ENCODE results near the gene MTR.

Gene MTR

DNA sequence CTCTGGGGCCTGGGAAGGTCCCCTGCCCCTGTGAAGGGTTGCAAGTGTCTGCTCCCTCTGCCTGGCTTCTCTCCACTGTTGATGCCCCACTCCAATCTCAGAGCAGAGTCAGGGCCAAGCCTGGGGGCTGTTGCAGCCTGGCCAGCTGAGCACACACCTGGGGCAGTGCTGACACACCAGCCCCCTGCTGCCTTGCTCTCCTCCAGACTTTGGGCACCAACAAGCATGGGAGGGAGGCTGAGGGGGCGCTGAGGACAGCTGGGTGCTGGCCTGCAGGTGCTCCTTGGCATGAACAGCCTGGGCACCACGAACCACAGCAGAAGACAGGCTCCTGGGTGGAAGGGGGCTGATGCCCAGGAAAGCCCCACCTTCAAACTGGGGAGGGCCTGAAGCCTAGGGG lies 9.6 kb upstream of the MTR start:
- no peak for DNase-seq

GRCh38 chr1:236786453-236786852 lies 8.6 kb upstream of the MTR start:
- no peak for DNase-seq

GRCh38 chr1:236794585-236795034 lies 482 bp upstream of the MTR start:
- DNase-seq: no peak

GRCh38 chr1:236795757-236796667 lies 920 bp downstream of the MTR start:
- peak; percentile 74 for DNase-seq

- no peak for DNase-seq
These were observed 3.9 kb downstream of the MTR start for GRCh38 chr1:236799001-236799400.

DNA sequence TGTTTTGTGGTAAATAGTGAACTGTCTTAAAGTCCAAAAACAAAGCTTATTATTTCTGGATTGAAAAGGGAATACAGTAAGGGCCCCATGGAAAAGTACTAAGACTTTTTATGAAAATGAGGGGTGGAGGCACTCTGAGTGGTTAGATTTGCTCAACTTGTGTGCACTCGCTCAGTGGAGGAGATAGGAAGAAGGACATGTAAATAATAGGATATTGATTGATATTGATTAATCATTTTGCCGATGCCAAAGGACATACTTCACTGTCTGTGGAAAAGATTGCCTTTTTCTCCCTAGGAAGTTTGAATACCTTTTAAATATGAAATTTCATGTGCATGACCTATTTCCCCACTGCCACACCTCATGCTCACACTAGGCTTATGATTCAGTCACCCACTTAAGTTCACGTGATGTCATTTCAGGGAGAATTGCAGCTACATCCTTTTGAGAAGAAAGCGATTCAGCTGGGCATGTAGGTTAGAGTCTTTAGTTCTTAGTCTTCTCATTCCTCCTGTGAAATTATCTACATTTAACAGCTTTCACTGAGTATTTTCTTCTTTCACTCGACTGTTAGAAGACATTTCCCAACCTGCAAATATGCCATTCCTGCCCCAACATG lies 5.0 kb downstream of the MTR start:
- no peak for DNase-seq

DNA sequence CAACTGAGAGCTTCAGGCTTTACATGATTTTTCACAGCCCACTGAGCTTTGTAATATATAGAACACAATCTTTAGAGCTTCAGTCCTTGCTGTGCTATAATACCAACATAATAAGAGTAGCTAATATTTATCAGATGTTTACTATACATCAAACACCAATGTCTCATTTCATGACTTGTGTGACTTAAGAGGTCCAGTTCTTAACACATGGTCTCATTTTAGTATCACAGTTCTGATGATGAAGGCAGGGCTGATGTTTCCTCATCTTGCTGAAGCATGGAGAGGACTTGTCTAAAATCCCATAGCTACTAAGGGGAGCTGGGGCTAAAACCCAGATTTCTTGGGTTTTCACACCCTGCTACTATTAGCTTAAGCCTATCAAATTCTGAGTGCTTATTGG lies 5.5 kb downstream of the MTR start:
- no peak for DNase-seq

GRCh38 chr1:236802264-236802663 lies 7.2 kb downstream of the MTR start:
- DNase-seq: no peak

GRCh38 chr1:236806634-236807033 lies 11.5 kb downstream of the MTR start:
- DNase-seq: no peak

DNA sequence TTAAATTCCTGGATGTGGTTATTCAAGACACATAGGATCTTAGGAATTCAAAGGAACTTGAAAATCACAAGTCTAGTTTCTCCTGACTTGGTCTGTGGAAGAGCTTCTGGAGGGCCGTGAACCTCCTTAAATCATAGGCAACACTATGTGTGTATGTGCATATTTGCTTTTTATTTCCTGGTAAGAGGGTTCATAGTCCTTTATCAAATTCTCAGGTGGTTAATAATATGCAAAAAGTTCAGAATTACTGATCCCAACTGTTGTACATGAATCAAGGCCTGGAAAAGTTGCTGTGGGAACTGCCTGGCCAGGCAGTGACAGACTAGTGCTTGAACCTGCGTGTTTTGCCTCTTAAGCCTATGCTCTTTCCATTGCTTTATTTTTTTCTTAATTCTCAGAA lies 12.9 kb downstream of the MTR start:
- no peak for DNase-seq

GRCh38 chr1:236808564-236809130 lies 13.6 kb downstream of the MTR start:
- no peak for DNase-seq

GRCh38 chr1:236809148-236809547 lies 14.1 kb downstream of the MTR start:
- DNase-seq: no peak

DNA sequence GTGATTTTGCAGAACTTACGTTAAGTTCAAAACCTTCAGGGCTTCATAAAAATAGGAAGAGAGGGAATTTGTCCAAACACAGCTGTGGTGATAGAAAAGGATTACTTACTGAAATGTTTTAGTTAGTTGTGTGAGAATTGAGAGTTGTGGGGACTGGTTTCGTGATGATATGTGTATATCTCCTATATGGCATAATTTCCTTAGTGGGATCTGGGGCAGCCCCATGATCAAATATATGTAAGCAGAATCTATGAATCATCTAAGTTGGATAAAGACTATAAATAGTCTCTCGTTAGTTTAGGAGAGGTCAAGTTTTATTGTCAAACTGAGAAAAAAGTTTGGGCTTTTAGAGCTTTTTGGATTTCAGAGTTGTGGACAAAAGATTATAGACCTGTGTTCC lies 14.9 kb downstream of the MTR start:
- DNase-seq: no peak

GRCh38 chr1:236812334-236813030 lies 17.4 kb downstream of the MTR start:
- no peak for DNase-seq

DNA sequence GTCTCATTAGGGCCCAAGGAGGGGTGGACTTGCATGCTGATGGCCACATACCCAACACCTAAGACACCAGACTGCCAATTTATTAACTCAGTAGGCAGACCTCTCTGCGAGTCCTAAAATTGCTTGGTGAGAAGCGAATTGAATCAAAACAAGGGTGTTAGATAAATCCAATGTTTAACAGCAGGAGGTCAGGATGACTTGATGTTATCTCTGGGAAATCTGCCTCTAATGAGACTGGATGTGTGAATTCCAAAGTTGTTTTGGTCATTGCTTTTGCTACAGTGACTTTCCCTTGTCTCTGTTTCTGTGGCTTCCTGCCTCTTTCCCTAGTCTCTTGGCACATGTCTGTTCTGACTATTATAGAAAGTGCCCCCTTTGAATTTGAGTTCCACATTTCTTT lies 20.8 kb downstream of the MTR start:
- DNase-seq: no peak

GRCh38 chr1:236819856-236820255 lies 24.8 kb downstream of the MTR start:
- DNase-seq: no peak

- no peak for DNase-seq
These were observed 26.1 kb downstream of the MTR start for GRCh38 chr1:236821091-236821627.

DNA sequence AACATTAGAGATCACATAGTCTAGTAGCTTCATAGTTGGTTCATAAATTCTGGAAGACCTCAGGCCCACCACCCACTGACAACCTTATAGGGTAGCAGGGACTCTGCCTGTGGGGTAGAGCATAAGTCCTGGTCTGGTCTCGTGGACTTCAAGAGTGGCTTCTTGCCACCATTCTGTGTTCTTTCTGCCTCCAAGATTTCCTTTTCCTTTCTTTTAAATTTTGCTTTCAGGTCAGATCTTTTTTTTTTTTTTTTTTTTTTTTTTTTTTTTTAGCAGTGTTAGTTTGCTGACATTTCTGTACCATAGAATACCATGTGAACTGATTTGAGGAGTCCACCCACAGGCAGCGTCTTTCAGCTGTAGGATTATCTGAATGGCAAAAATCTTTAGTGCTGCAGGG lies 28.5 kb downstream of the MTR start:
- DNase-seq: no peak

GRCh38 chr1:236829085-236829484 lies 34.0 kb downstream of the MTR start:
- no peak for DNase-seq

DNA sequence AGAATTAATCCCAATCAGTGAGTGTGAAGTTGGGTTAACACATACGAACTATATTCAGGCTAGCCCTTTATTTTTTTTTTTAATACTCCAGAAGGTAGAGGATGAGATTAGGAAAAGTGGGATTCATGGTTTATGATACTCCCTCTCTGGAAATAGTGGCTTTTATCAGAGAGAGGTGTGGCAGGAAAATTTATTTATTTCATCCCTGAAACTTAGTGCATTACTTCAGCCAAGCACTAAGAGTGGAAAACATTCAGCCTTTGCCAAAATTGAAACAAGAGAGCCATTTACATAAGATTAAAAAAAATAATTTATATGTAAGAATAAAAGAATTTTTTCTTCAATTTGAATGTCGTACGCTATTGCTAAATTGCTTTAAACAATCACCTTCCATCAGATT lies 35.0 kb downstream of the MTR start:
- DNase-seq: no peak

DNA sequence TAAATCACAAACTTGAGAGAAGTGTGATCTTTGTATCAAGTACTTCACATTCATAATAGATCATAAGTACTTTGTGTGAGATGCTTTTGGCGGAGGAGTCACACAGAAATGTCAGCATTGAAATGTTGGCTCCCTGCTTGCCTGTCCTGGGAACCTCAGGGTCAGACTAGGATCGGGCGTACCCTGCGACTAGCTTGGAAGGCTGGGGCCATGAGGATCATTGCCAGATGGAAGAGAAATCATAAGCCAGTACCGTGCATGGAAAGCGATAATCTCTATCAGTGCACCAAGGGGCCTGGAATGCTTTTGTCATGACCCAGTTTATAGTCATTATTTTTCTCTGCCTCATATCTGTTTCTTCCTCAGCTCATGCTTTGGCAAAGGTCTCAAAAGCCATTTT lies 35.5 kb downstream of the MTR start:
- DNase-seq: no peak

DNA sequence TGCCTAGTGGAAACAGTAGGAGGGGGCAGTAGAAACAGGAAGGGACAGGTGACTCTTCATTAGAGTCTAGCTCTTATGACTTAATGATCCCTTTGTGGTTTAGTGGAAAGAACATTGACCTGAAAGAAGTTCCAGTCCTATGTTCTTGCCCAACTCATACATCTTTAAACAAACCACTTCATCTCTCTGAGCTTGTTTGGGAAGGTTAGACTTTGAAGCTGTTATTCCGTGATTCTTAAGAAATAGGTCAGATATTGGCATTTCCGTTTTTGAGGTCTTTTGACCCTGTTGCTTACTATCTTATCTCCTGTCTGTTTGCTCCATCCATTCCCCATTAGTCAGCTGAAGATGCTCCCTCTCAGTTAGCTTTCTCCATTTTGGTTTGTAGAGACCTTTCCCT lies 38.5 kb downstream of the MTR start:
- no peak for DNase-seq

DNA sequence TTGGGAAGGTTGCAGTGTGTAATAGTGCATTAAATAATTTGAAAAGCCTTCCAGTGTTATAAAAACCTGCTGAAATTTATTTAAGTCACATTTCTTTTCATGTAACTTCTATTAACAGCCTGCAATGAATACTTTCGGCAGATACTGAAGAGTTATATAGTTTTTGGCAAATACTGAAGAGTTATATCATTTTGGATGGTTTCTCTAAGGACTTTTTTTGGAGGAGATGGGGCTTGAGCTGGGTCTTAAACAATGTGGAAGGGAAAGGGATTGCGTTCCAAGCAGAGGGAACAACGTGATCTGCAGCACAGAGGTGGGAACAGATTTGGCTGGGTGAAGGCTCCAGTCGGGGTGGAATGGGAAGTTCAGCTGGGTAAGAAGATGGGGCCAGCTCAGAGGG lies 39.8 kb downstream of the MTR start:
- DNase-seq: no peak
